Activated T-cell treated with anti-CD3 and anti-CD28 coated beads, Interleukin-2, amount 50 U/mL, for 72 hours (primary cell): ENCODE results near the gene TMBIM1. TPM values are rescaled to one million over a fixed set of nuclear protein-coding genes. Genes with fewer than 3 reads are reported as not detected.

Experiments used
- ATAC-seq, 2 donors: fragments of 150-1000 bp; cut with Tn5 transposase; replicated peaks in 1 of 2; 2 replicates each; pipeline ENCODE4 v1.10.0; 2021; ENCODE audit warnings: moderate library complexity in 2 of 2, mild to moderate bottlenecking in 1 of 2
- DNase-seq, 2 donors: peaks; one replicate each; pipeline ENCODE4 v3.0.0; 2021 to 2022; ENCODE audit warnings: mixed read lengths in 1 of 2
- H3K27ac Mint-ChIP-seq: one replicate; pipeline ENCODE4 v1.8.0; 2022; ENCODE audit warnings: mild to moderate bottlenecking, moderate library complexity, mixed read lengths
- H3K27me3 Mint-ChIP-seq: one replicate; pipeline ENCODE4 v1.8.0; 2022; ENCODE audit warnings: low read depth, mixed read lengths
- H3K36me3 Mint-ChIP-seq, 2 donors: one replicate each; pipeline ENCODE4 v1.8.0; 2022; ENCODE audit warnings: mixed read lengths in 2 of 2, mild to moderate bottlenecking in 1 of 2; ENCODE audit not compliant: insufficient read depth in 2 of 2
- H3K4me1 Mint-ChIP-seq: one replicate; pipeline ENCODE4 v1.8.0; 2022; ENCODE audit warnings: low read depth, mixed read lengths
- H3K4me3 Mint-ChIP-seq, 2 donors: one replicate each; pipeline ENCODE4 v1.8.0; 2022; ENCODE audit warnings: mild to moderate bottlenecking in 2 of 2, mixed read lengths in 2 of 2, moderate library complexity in 2 of 2
- H3K9me3 Mint-ChIP-seq, 2 donors: one replicate each; pipeline ENCODE4 v1.8.0; 2022; ENCODE audit warnings: mixed read lengths in 2 of 2
- total RNA-seq, 2 donors: library from RNA; stranded (reverse); gene quantifications; one replicate each; pipeline ENCODE4 v1.2.3, GENCODE V29; 2022

Gene TMBIM1
- total RNA-seq, 2 donors from 2014 or later: 64.5 to 75.1 TPM

- H3K36me3 Mint-ChIP-seq: peaks cover 2 to 5% of the 10 kb centered on the region in 2 donors
- ATAC-seq (no peak), DNase-seq (no peak)
- peak within 1 kb of the TSS; percentile 58 for H3K27ac Mint-ChIP-seq
- no peak within 1 kb of the TSS for H3K4me3 Mint-ChIP-seq
- H3K27me3 Mint-ChIP-seq: no peaks in the 10 kb centered on the region
- no peaks in the 10 kb centered on the region for H3K9me3 Mint-ChIP-seq
- peaks cover 23% of the 10 kb centered on the region for H3K4me1 Mint-ChIP-seq
Measured at GRCh38 chr2:218260742-218261422, 31.4 kb downstream of the TMBIM1 start, which contains the start of gene GPBAR1. GPBAR1 (plus strand) TSS chr2:218261015; CDS start chr2:218262725, 1,710 bp downstream.

GRCh38 chr2:218260166-218260565 lies 32.1 kb downstream of the TMBIM1 start:
- Mint-ChIP-seq H3K36me3 (peaks cover 1 to 4% of the 10 kb centered on the region in 2 donors), H3K27ac (no peak overlapping the region), H3K27me3 (no peaks in the 10 kb centered on the region), H3K9me3 (no peaks in the 10 kb centered on the region), H3K4me3 (no peak overlapping the region), H3K4me1 (peaks cover 31% of the 10 kb centered on the region)
- DNase-seq (no peak), ATAC-seq (no peak)

- H3K36me3 Mint-ChIP-seq: peaks cover 1 to 6% of the 10 kb centered on the region in 2 donors
- no peaks in the 10 kb centered on the region for H3K27me3 Mint-ChIP-seq
- ATAC-seq (no peak), DNase-seq (no peak)
- peak overlapping the region; percentile 85 for H3K27ac Mint-ChIP-seq
- no peaks in the 10 kb centered on the region for H3K9me3 Mint-ChIP-seq
- H3K4me3 Mint-ChIP-seq: no peak overlapping the region
- peaks cover 37% of the 10 kb centered on the region for H3K4me1 Mint-ChIP-seq
Measured at GRCh38 chr2:218259099-218259961, 33.0 kb downstream of the TMBIM1 start.

GRCh38 chr2:218257390-218257981 lies 34.8 kb downstream of the TMBIM1 start:
- Mint-ChIP-seq H3K9me3 (no peaks in the 10 kb centered on the region), H3K27ac (peak overlapping the region; percentile 90), H3K4me3 (peak overlapping the region; percentile 45 to 56), H3K4me1 (peaks cover 41% of the 10 kb centered on the region), H3K27me3 (no peaks in the 10 kb centered on the region), H3K36me3 (peaks cover 6 to 7% of the 10 kb centered on the region in 2 donors)
- DNase-seq (peak; percentile 74 to 84), ATAC-seq (peak; percentile 66 to 72)

- ATAC-seq (no peak), DNase-seq (no peak)
- peak overlapping the region; percentile 36 for H3K27ac Mint-ChIP-seq
- peaks cover 7 to 9% of the 10 kb centered on the region in 2 donors for H3K36me3 Mint-ChIP-seq
- no peaks in the 10 kb centered on the region for H3K9me3 Mint-ChIP-seq
- no peak overlapping the region for H3K4me3 Mint-ChIP-seq
- H3K4me1 Mint-ChIP-seq: peaks cover 45% of the 10 kb centered on the region
- no peaks in the 10 kb centered on the region for H3K27me3 Mint-ChIP-seq
Measured at GRCh38 chr2:218256612-218257350, 35.5 kb downstream of the TMBIM1 start.

- ATAC-seq (peak; percentile 43), DNase-seq (no peak)
- H3K27me3 Mint-ChIP-seq: no peaks in the 10 kb centered on the region
- peaks cover 45% of the 10 kb centered on the region for H3K4me1 Mint-ChIP-seq
- no peaks in the 10 kb centered on the region for H3K9me3 Mint-ChIP-seq
- peaks cover 9 to 10% of the 10 kb centered on the region in 2 donors for H3K36me3 Mint-ChIP-seq
- H3K27ac Mint-ChIP-seq: peak overlapping the region; percentile 61
- H3K4me3 Mint-ChIP-seq: no peak overlapping the region
Measured at GRCh38 chr2:218255446-218255845, 36.9 kb downstream of the TMBIM1 start.

- no peak overlapping the region for H3K4me3 Mint-ChIP-seq
- H3K4me1 Mint-ChIP-seq: peaks cover 45% of the 10 kb centered on the region
- ATAC-seq: no peak
- H3K36me3 Mint-ChIP-seq: peaks cover 16 to 27% of the 10 kb centered on the region in 2 donors
- no peak for DNase-seq
- no peaks in the 10 kb centered on the region for H3K9me3 Mint-ChIP-seq
- H3K27ac Mint-ChIP-seq: peak overlapping the region; percentile 6
- no peaks in the 10 kb centered on the region for H3K27me3 Mint-ChIP-seq
Measured at GRCh38 chr2:218253232-218253625, 39.1 kb downstream of the TMBIM1 start.

- no peaks in the 10 kb centered on the region for H3K27me3 Mint-ChIP-seq
- DNase-seq (no peak), ATAC-seq (peak; percentile 18 to 25)
- no peaks in the 10 kb centered on the region for H3K9me3 Mint-ChIP-seq
- H3K36me3 Mint-ChIP-seq: peaks cover 19 to 29% of the 10 kb centered on the region in 2 donors
- H3K4me3 Mint-ChIP-seq: no peak overlapping the region
- H3K4me1 Mint-ChIP-seq: peaks cover 43% of the 10 kb centered on the region
- peak overlapping the region; percentile 49 for H3K27ac Mint-ChIP-seq
Measured at GRCh38 chr2:218252509-218253231, 39.6 kb downstream of the TMBIM1 start.

- Mint-ChIP-seq H3K4me3 (no peak overlapping the region), H3K27ac (peak overlapping the region; percentile 63), H3K9me3 (no peaks in the 10 kb centered on the region), H3K27me3 (no peaks in the 10 kb centered on the region), H3K36me3 (peaks cover 15 to 43% of the 10 kb centered on the region in 2 donors), H3K4me1 (peaks cover 24% of the 10 kb centered on the region)
- DNase-seq (no peak), ATAC-seq (no peak)
Measured at GRCh38 chr2:218249691-218250090, 42.6 kb downstream of the TMBIM1 start.

- Mint-ChIP-seq H3K27me3 (no peaks in the 10 kb centered on the region), H3K9me3 (no peaks in the 10 kb centered on the region), H3K27ac (peak overlapping the region; percentile 76), H3K4me3 (no peak overlapping the region), H3K4me1 (peaks cover 15% of the 10 kb centered on the region), H3K36me3 (peaks cover 16 to 63% of the 10 kb centered on the region in 2 donors)
- ATAC-seq (peak; percentile 32 to 45), DNase-seq (no peak)
Measured at GRCh38 chr2:218245214-218245613, 47.1 kb downstream of the TMBIM1 start.

- ATAC-seq (no peak), DNase-seq (no peak)
- H3K4me1 Mint-ChIP-seq: peaks cover 15% of the 10 kb centered on the region
- peak overlapping the region; percentile 76 for H3K27ac Mint-ChIP-seq
- H3K4me3 Mint-ChIP-seq: no peak overlapping the region
- H3K9me3 Mint-ChIP-seq: no peaks in the 10 kb centered on the region
- H3K27me3 Mint-ChIP-seq: no peaks in the 10 kb centered on the region
- H3K36me3 Mint-ChIP-seq: peaks cover 13 to 58% of the 10 kb centered on the region in 2 donors
Measured at GRCh38 chr2:218244665-218245064, 47.6 kb downstream of the TMBIM1 start.

GRCh38 chr2:218244204-218244603 lies 48.1 kb downstream of the TMBIM1 start:
- ATAC-seq (no peak), DNase-seq (no peak)
- no peaks in the 10 kb centered on the region for H3K27me3 Mint-ChIP-seq
- H3K36me3 Mint-ChIP-seq: peaks cover 13 to 57% of the 10 kb centered on the region in 2 donors
- H3K4me1 Mint-ChIP-seq: peaks cover 15% of the 10 kb centered on the region
- H3K4me3 Mint-ChIP-seq: no peak overlapping the region
- peak overlapping the region; percentile 76 for H3K27ac Mint-ChIP-seq
- no peaks in the 10 kb centered on the region for H3K9me3 Mint-ChIP-seq
